HG03095 (cell line): ENCODE measurements around the gene PAQR7.

Source experiments
- ATAC-seq: cut with Tn5 transposase; IDR thresholded peaks from one replicate; pipeline ENCODE4 v1.9.1; 2021; ENCODE audit warnings: moderate library complexity; ENCODE audit not compliant: unreplicated experiment

PAQR7 gene

DNA sequence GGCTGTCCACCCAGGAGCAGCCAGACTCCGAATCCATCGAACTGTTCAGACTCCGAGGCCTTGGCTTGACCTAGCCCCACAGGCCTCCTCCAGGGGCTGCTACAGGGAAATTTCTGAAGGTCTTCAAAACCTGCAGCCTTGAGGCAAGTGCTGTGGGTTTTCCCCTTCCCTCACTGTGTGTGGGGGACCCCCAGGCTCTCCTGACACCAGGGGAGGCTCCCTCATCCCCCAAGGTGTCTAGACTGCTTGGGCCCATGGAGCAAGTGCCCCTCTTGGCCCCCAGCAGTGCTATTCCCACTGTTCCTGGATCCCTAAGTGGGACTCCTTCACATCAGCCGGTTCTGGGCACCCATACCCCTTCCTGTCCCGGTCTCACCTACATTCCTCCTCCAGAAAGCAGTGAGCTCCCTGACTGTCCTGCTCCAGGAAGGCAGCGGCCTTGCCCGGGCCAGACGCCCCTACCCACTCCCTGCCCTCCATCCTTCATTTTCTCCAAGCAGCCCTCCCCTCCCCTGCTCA is 814 bp downstream of the PAQR7 start:
- ATAC-seq, result no peak

- ATAC-seq, result no peak
These were observed 1.3 kb downstream of the PAQR7 start for GRCh38 chr1:25874209-25874608.

GRCh38 chr1:25873120-25873519 is 2.4 kb downstream of the PAQR7 start:
- ATAC-seq, result no peak

DNA sequence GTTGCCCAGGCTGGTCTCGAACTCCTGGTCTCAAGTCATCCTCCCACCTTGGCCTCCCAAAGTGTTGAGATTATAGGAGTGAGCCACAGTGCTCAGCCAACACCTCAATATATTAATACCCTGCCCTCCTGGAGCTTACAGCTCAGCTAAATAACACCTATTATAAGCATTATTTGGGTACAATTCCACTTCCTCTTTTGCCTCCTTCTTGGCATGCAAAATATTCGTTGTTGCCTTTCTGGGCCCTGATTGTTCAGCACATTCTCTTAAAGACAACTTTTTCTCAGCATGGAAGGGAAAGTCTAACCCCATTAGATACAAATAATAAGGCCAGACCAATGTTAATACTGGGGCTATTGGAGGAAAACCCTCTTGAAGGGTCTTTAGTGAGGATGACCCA is 2.8 kb downstream of the PAQR7 start:
- no peak for ATAC-seq

DNA sequence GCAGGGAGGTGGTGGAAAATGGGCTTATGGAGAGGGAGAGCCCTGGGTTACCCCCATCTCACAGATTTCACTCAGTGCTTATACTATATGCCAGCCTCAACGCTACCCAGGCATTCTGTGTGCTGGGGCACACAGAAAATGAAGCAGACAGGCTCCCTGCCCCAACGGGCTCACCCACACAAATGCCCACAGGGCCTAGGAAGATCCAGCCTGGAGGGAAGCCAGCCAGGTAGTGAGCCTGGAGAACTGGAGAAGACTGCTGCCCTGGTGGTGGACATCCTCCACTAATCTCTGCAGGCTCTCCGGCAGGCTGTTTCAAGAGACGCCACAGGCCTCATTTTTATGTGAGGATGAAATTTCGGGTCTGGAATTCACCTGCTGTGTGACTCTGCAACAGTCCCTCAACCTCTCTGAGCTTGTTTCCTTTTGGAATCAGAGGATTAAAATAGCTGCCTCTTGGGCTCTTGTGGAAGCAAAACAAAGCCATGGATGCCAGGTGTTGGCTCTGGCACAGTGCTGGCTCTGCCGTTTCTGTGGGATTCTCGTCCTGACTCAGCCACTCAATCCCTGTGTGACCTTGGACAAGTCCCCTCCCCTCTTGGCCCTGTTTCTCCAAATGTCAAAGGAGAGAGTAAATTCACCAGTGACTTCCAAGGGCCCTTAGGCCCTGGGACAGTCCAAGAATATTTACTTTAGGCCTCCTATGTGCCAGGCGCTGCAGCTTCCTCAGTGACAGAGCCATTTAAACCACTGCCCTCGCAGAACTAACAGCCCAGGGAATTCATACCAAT is 3.6 kb downstream of the PAQR7 start:
- ATAC-seq, result no peak

GRCh38 chr1:25871086-25871703 is 4.3 kb downstream of the PAQR7 start:
- no peak for ATAC-seq

GRCh38 chr1:25870614-25871013 is 4.9 kb downstream of the PAQR7 start:
- no peak for ATAC-seq

DNA sequence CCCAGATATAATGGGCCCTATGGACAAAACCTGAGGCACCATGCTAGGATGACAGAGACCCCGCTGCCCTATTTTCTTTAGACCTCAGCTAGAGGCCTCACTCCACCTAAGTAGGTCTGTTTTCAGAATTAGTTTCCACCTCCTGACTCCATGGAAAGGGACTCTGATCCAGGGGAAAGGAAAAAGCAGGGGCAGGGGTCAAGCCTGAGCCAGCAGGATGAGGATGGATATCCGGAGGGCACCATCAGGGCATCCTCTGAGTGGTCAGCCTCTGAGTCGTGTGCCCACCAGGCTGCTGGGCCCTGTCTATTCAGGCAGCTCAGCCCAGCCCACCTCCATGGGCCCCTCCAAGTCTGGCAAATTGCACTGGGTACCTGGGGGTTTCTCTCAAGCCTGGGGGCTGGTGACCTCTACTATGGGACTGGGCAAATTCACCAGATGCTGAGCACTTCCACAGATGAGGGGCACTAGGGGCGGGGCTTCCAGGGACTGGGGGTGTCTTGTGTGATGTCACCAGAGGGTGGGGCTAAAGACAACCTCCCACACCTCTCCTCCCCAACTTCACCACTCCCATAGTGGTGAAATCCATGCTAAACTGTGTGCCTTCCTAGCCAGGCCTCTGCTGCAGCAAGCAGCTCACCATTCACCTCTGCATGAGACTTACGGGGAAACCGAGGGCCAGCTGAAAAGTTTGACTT is 5.5 kb downstream of the PAQR7 start:
- ATAC-seq, result no peak

- ATAC-seq, result no peak
These were observed 8.1 kb downstream of the PAQR7 start for GRCh38 chr1:25867210-25867991.

- ATAC-seq, result no peak
These were observed 9.2 kb downstream of the PAQR7 start for GRCh38 chr1:25866288-25866687.

DNA sequence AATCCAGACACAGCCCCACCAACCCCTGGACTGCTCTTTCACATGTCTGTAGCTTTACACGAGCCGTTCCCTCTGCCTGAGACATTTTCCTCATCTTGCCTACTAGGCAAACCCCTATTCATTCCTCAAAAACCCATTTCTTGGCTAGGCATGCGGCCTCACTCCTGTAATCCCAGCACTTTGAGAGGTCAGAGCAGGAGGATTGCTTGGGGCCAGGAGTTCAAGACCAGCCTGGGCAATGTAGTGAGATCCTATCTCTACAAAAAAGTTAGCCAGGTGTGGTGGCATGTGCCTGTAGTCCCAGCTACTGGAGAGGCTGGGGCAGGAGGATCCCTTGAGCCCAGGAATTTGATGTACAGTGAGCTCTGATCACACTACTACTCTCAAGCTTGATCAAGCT is 11.1 kb downstream of the PAQR7 start:
- no peak for ATAC-seq

DNA sequence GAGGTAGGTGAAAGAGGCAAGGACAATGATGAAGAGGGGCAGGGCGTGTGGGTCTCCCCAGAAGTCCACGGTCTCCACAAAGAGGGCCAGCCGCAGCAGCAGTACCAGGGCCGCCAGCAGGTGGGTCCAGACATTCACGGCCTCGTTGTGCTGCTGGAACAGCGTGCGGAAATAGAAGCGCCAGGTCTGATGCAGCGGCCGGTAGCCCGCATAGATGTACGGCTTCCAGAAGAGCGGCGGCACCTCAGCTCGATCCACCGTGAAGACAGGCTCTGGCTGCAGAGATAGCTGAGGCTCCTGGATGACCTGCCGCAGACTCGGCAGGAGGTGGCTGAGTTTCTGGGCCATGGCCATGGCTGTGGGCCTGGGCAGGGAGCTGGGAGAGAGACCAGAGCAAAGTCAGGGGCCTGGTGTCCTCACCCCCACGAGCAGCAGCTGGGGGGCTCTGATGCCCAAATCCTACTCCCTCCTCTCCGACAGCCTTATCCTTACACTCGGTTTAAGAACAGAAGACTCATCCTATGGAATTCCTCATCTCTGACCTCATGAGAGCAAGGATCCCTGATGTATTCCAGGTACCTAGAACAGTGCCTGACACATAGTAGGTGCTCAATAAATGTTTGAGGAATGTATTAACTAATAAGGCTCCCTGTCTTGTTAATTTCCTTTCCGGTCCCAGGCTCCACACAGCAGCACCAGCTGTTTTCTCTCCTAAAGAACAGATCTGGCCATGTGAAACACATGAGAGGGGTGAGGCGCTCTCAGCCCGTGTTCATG is 11.8 kb downstream of the PAQR7 start:
- ATAC-seq, result no peak

GRCh38 chr1:25862785-25863485 is 12.6 kb downstream of the PAQR7 start:
- no peak for ATAC-seq

DNA sequence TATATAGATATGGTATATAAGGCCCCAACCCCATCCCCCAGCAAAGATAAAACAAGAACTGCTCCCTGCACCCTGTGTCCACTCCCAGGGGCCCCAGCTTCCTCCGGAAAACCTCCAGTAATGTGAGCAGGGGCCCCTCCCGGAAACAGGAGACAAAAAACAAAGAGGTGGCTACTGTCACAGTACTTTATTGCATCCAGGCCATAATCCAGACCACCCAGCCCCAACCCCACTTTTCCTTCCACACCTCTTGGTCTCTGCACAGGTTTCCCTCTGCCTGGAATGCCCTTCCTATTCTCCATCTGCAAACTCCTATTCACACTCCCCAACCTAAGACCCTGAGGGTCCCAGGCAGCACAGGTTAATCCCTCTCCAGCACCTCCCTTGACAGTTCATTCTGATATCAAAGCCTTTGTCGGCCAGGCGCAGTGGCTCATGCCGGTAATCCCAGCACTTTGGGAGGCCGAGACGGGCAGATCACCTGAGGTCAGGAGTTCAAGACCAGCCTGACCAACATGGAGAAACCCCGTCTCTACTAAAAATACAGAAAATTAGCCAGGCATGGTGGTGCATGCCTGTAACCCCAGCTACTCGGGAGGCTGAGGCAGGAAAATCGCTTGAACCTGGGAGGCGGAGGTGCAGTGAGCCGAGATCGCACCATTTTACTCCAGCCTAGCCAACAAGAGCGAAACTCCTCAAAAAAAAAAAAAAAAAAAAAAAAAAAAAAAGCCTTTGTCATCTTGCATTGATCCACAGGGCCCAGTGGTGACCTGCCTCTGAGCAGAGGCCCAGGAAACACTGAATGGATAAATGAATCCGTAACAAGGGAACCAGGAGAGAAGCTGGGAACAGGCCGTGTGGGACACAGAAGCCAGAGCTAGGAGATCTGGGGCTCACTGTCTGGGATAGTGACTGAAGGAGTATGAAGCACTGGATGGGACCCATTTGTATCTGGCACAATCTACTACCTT is 13.9 kb downstream of the PAQR7 start:
- ATAC-seq, result no peak

- ATAC-seq, result peak; percentile 75
These were observed 16.4 kb downstream of the PAQR7 start, which contains the start of gene AUNIP for GRCh38 chr1:25858906-25859789. AUNIP (minus strand) TSS chr1:25859457; CDS start chr1:25859357, 100 bp downstream.

DNA sequence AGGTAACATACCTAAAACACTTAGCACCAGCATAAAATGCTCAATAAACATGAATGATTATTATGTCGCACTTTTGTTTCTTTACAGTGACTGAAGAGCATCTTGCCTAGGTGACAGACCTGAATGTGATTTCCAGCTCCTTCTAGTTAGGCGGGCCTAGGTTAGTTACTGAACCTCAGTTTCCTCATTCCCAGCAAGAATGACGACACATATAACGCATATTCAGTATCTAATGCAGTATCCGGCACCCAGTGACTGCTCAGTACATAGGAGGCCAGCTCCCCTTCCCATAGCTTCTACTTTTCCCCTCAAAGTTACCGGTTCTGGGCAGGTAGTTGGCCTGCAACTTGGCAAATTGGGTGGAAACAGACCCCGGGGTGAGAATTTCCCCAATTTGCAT is 17.0 kb downstream of the PAQR7 start:
- no peak for ATAC-seq

- no peak for ATAC-seq
These were observed 18.7 kb downstream of the PAQR7 start for GRCh38 chr1:25856856-25857255.
